ENCODE data around the gene CAPN12. TPM values are rescaled to one million over a fixed set of nuclear protein-coding genes. Genes with fewer than 3 reads are reported as not detected.

CAPN12 gene
- total RNA-seq, 1 donor from 2014 or later, result 6.6 TPM

DNA sequence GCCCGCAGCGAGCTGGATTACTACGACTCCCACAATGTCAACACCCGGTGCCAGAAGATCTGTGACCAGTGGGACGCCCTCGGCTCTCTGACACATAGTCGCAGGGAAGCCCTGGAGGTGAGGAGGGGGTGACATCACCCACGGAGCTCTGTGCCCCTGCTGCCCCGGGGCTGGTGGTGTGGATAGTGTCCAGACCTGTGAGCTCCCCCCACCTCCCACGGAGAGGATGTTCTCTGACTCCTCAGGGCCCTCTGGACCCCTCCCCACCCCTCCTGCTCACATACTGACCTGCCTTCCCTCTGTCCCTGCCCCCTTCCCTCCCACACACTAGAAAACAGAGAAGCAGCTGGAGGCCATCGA lies 20.7 kb downstream of the CAPN12 start:
- TF ChIP-seq, protein P1, sequence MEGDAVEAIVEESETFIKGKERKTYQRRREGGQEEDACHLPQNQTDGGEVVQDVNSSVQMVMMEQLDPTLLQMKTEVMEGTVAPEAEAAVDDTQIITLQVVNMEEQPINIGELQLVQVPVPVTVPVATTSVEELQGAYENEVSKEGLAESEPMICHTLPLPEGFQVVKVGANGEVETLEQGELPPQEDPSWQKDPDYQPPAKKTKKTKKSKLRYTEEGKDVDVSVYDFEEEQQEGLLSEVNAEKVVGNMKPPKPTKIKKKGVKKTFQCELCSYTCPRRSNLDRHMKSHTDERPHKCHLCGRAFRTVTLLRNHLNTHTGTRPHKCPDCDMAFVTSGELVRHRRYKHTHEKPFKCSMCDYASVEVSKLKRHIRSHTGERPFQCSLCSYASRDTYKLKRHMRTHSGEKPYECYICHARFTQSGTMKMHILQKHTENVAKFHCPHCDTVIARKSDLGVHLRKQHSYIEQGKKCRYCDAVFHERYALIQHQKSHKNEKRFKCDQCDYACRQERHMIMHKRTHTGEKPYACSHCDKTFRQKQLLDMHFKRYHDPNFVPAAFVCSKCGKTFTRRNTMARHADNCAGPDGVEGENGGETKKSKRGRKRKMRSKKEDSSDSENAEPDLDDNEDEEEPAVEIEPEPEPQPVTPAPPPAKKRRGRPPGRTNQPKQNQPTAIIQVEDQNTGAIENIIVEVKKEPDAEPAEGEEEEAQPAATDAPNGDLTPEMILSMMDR (IDR thresholded peaks at IDR 0.05; ENCODE audit: insufficient read depth, low read length, severe bottlenecking), result no peak
- no peak for DNase-seq (ENCODE audit: low read depth)
- Histone ChIP-seq H3K4me3 (ENCODE audit: low read depth, low read length) (no peak overlapping the region), H3K36me3 (ENCODE audit: control insufficient read depth, insufficient read depth, low read length) (peaks cover 81% of the 10 kb centered on the region), H3K27me3 (ENCODE audit: control insufficient read depth, insufficient read depth, low read length) (no peaks in the 10 kb centered on the region)
- FAIRE-seq, result no peak

DNA sequence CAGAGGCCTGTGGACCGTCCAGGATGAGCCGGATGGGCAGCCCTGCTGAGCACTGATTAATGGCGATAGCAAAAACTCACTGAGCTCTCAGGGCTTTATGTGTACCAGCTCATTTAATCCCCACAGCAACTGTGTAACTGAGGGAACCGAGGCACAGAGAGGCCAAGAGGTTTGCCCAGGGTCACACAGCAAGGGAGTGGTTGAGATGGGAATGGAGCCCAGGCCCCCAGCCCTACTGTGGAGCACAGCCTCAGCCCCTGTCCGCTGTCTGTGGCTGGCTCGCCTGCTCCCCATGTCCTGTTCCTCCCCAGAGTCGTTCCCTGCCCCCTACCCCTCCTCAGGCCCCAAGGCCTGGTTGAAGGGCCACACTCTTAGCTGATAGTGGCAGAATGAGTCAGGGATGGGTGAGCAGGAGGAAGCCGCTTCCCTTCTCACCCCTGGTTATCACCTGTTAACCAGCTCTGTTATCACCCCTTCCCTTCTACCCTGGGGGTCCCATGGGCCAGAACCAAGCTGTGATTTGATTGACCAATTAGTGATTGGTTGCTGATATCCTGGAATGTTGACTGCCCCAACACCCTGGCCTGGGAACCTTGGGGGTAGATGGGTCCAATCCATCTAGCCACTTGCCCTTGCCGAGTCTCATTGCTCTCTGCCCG lies 21.2 kb downstream of the CAPN12 start:
- TF ChIP-seq, protein P1 (IDR thresholded peaks at IDR 0.05; ENCODE audit: insufficient read depth, low read length, severe bottlenecking), result no peak
- Histone ChIP-seq H3K36me3 (ENCODE audit: control insufficient read depth, insufficient read depth, low read length) (peaks cover 82% of the 10 kb centered on the region), H3K4me3 (ENCODE audit: low read depth, low read length) (no peak overlapping the region), H3K27me3 (ENCODE audit: control insufficient read depth, insufficient read depth, low read length) (no peaks in the 10 kb centered on the region)
- FAIRE-seq (no peak), DNase-seq (ENCODE audit: low read depth) (no peak)

DNA sequence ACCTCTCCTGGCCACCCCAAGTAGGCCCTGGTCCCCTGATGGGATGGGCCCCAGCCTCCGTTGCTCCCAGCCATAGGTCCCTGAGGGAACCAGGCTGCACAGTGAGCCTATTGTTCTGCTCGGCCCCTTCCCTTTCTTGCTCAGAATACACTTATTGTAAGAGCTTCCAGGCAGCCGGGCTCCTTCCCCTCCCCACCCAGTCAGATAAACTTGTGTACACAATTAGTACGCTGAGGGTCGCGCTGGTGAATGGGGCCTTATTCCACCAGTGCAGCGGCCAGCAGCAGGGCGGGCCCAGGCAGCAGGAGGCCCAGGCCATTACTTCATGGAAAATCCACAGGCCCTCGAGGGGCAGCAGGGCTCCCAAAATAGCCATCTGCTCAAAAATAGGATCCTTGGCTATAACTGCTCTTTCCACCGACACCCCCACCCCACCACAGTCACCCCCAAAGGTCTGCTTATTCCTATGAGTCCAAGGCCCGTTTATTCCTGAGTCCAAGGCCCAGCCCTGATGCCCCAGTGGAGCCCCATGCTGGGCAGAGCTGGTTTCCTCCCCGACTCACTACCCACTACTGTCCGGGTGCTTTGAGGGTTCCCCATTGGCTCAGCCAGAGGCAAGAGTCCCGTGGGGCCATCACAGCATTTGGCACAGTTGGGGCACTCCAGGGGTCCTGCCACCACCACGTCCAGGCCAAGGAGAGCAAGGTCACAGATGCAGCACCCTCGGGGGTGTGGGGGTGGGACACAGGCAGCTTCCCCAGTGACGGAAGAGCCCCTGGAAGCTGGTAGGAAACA lies 22.1 kb downstream of the CAPN12 start:
- Histone ChIP-seq H3K36me3 (ENCODE audit: control insufficient read depth, insufficient read depth, low read length) (peaks cover 85% of the 10 kb centered on the region), H3K27me3 (ENCODE audit: control insufficient read depth, insufficient read depth, low read length) (no peaks in the 10 kb centered on the region), H3K4me3 (ENCODE audit: low read depth, low read length) (no peak overlapping the region)
- TF ChIP-seq, protein P1 (IDR thresholded peaks at IDR 0.05; ENCODE audit: insufficient read depth, low read length, severe bottlenecking), result no peak
- DNase-seq (ENCODE audit: low read depth) (no peak), FAIRE-seq (no peak)

DNA sequence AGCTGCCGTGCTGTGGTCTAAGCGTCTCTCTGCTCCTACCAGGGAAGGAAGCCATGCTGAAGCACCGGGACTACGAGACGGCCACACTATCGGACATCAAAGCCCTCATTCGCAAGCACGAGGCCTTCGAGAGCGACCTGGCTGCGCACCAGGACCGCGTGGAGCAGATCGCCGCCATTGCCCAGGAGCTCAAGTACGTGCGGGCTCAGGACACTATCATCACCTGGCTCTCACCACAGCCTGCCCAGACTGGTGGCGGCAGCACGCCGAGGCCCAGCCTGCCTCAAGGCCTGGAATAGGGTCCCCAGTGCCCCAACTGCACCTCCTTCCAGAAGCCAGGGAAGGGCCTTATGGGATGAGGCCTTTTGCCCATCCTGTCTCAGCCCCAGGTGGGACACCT lies 22.8 kb downstream of the CAPN12 start:
- Histone ChIP-seq H3K4me3 (ENCODE audit: low read depth, low read length) (no peak overlapping the region), H3K27me3 (ENCODE audit: control insufficient read depth, insufficient read depth, low read length) (no peaks in the 10 kb centered on the region), H3K36me3 (ENCODE audit: control insufficient read depth, insufficient read depth, low read length) (peaks cover 84% of the 10 kb centered on the region)
- no peak for DNase-seq (ENCODE audit: low read depth)
- FAIRE-seq, result no peak
- TF ChIP-seq, protein P1 (IDR thresholded peaks at IDR 0.05; ENCODE audit: insufficient read depth, low read length, severe bottlenecking), result no peak

DNA sequence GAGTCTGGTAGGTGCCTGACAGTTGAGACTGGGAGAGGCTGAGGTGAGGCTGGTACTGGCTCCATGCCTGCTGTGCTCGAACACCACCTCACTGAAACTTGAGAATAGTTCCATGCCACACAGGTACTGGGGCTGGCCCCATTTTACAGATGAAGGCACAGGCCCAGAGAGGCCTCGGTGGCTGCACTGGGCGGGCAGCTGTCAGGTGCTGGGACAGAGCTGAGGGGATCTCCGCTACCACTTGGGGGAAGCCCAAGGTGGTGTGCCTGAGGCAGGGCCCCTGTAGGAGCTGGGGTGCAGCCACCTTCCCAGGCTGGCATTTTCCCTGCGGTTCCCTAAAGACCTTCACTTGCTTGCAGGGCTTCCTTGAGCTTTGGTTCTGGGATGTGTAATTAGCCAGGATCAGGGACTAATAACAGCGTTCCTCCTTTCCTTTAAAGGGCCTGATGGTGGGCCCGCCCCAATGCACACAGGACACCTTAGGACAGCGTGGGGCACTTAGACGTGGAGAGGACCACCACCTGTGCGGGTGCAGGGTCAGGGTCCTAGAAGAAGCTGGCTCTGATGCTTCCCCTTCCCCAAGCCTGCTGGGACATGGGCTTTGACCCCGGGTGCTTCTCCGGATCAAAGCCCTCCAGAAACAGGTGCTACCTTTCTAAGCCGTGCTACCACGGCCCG lies 23.6 kb downstream of the CAPN12 start:
- H3K4me3 ChIP-seq (ENCODE audit: low read depth, low read length), result no peak overlapping the region
- TF ChIP-seq, protein P1 (IDR thresholded peaks at IDR 0.05; ENCODE audit: insufficient read depth, low read length, severe bottlenecking), result no peak
- H3K36me3 ChIP-seq (ENCODE audit: control insufficient read depth, insufficient read depth, low read length), result peaks cover 82% of the 10 kb centered on the region
- DNase-seq (ENCODE audit: low read depth), result no peak
- FAIRE-seq, result no peak
- no peaks in the 10 kb centered on the region for H3K27me3 ChIP-seq (ENCODE audit: control insufficient read depth, insufficient read depth, low read length)

Measured in bronchial epithelial cell (primary cell).